CD4-positive, alpha-beta T cell (primary cell): ENCODE data around the gene HIVEP3. TPM values are rescaled to one million over a fixed set of nuclear protein-coding genes. Genes with fewer than 3 reads are reported as not detected.

ENCODE experiments used
- ATAC-seq: fragments of 200-7000 bp; cut with Tn5 transposase; one replicate; pipeline ENCODE4 v1.10.0; 2022; ENCODE audit warnings: mild to moderate bottlenecking; ENCODE audit not compliant: poor library complexity
- CTCF ChIA-PET: fragments of 350-600 bp; sonication (Branson Sonifier 250); formaldehyde crosslinking; loops from one replicate; lab custom pipeline; 2021; ENCODE audit warnings: antibody characterized with exemption, inconsistent platforms; lab: Charles Lee
- POLR2A ChIA-PET: fragments of 350-600 bp; sonication (Branson Sonifier 250); formaldehyde crosslinking; loops from one replicate; lab custom pipeline; 2021; ENCODE audit warnings: antibody characterized with exemption, inconsistent platforms; lab: Charles Lee
- DNase-seq, 14 experiments: peaks; one replicate each; pipeline ENCODE4 v3.0.0-alpha.2; 2013 to 2020; ENCODE audit warnings: mixed read lengths in 2 of 14
- H3K27ac ChIP-seq, 2 donors: one replicate each; pipeline versions ENCODE4 v1.5.1 to v1.7.0; 2013; ENCODE audit warnings: low read length in 2 of 2, low read depth in 1 of 2, mild to moderate bottlenecking in 1 of 2
- H3K27me3 ChIP-seq, 2 experiments: 1 replicate in 1 of 2; 2 replicates in 1 of 2; pipeline versions ENCODE4 v1.6.1 to v1.7.0; 2013; ENCODE audit warnings: low read length in 2 of 2, control low read depth in 1 of 2, mild to moderate bottlenecking in 1 of 2, moderate library complexity in 1 of 2; ENCODE audit not compliant: insufficient read depth in 2 of 2, control insufficient read depth in 1 of 2
- H3K36me3 ChIP-seq: one replicate; pipeline ENCODE4 v1.6.1; 2013; ENCODE audit warnings: low read length, control low read depth; ENCODE audit not compliant: insufficient read depth
- H3K4me1 ChIP-seq: one replicate; pipeline ENCODE4 v1.6.1; 2013; ENCODE audit warnings: low read length, control low read depth; ENCODE audit not compliant: insufficient read depth
- H3K4me3 ChIP-seq: one replicate; pipeline ENCODE4 v1.5.1; 2013; ENCODE audit warnings: mild to moderate bottlenecking, low read length, moderate library complexity
- H3K9me3 ChIP-seq, 2 experiments: 1 replicate in 1 of 2; 2 replicates in 1 of 2; pipeline versions ENCODE4 v1.6.1 to v1.7.0; 2013; ENCODE audit warnings: low read length in 2 of 2, mild to moderate bottlenecking in 2 of 2, control low read depth in 1 of 2, moderate library complexity in 1 of 2; ENCODE audit not compliant: control insufficient read depth in 1 of 2, insufficient read depth in 1 of 2
- H3K27ac Mint-ChIP-seq: one replicate; pipeline ENCODE4 v1.8.0; 2020; ENCODE audit warnings: mixed read lengths
- H3K27me3 Mint-ChIP-seq: one replicate; pipeline ENCODE4 v1.8.0; 2021; ENCODE audit warnings: mixed read lengths
- H3K36me3 Mint-ChIP-seq: one replicate; pipeline ENCODE4 v1.8.0; 2021; ENCODE audit warnings: low read depth, mixed read lengths
- H3K4me1 Mint-ChIP-seq: one replicate; pipeline ENCODE4 v1.8.0; 2021; ENCODE audit warnings: low read depth, mixed read lengths
- H3K4me3 Mint-ChIP-seq: one replicate; pipeline ENCODE4 v1.8.0; 2020; ENCODE audit warnings: mild to moderate bottlenecking, mixed read lengths
- H3K9me3 Mint-ChIP-seq: one replicate; pipeline ENCODE4 v1.8.0; 2020; ENCODE audit warnings: mixed read lengths
- CTCF ChIP-seq: fragments of 200-600 bp; IDR thresholded peaks from one replicate; pipeline ENCODE4 v1.8.0; 2022; ENCODE audit warnings: antibody characterized with exemption, mild to moderate bottlenecking
- intact Hi-C, 2 experiments: fragments of 100-400 bp; cut with DNase I in 1 of 2; cut with micrococcal nuclease in 1 of 2; formaldehyde crosslinking; loops; one replicate each; pipeline versions ENCODE4 v1.15.1 to v1.9.0; 2023 to 2025; cut with DNase I, micrococcal nuclease
- total RNA-seq, 174 experiments: library from RNA in 2 of 174; stranded (reverse) in 2 of 174; gene quantifications; one replicate each; pipeline ENCODE4 v1.2.3 and lab custom pipeline; 2021 to 2026

HIVEP3 gene
- total RNA-seq, 2 experiments from 2014 or later, result 5.1 to 5.4 TPM

- H3K9me3 Mint-ChIP-seq, result no peaks in the 10 kb centered on the region
- no peak overlapping the region for H3K4me3 ChIP-seq
- H3K4me3 Mint-ChIP-seq, result no peak overlapping the region
- ChIA-PET POLR2A (no interaction called here), CTCF (no interaction called here)
- H3K27me3 ChIP-seq, result no peaks in the 10 kb centered on the region
- no peak overlapping the region for H3K27ac Mint-ChIP-seq
- H3K27me3 Mint-ChIP-seq, result no peaks in the 10 kb centered on the region
- ATAC-seq, result no peak
- no peak for DNase-seq
- intact Hi-C loops, result no loop called here
- no peaks in the 10 kb centered on the region for H3K36me3 ChIP-seq
- no peaks in the 10 kb centered on the region for H3K4me1 ChIP-seq
- no peak overlapping the region for H3K27ac ChIP-seq
- no peaks in the 10 kb centered on the region for H3K4me1 Mint-ChIP-seq
- no peaks in the 10 kb centered on the region for H3K9me3 ChIP-seq
- no peak for TF ChIP-seq CTCF
- H3K36me3 Mint-ChIP-seq, result no peaks in the 10 kb centered on the region
Measured at GRCh38 chr1:41611932-41612450, 306.7 kb downstream of the HIVEP3 start.

DNA sequence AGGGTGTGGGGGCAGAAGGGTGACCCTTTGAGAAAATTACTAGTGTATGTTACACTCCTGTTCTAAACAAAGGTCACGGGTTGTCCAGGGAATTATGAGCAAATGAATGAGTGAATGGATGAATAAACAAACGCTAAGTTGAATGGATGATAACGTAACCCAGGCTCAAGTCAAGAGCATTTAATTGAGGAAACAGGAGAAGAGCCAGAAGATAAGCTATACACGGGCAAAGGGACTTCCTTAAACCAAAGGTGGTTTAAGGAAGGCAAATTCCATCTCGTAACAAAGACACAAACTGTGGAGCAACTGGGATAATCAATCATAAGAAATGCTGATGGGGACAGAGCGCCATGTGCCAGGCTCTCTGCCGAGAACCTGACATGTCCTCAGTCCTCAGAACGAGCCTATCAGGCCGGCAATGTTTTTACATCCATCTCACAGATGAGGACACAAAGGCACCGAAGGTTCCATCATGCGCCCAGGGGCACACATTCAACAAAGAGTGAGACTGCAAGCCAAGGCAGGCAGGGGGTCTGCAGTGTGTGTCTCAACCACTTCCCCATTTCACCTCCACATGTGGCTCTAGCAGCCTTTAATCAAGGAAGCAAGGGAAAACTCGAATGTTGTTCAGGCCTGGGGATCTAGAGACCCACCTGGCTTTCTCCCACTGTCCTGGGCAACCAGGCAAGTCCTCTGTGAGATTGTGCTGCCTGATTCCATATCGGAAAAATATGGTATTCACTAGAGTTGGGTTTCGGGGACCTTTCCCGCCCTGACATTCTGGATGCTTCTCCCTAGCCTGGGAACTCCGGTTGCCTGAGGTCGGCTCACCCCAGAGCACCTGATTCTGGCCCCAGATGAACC is 307.4 kb downstream of the HIVEP3 start:
- no peak for ATAC-seq
- CTCF ChIA-PET, result no interaction called here
- no peak for DNase-seq

DNA sequence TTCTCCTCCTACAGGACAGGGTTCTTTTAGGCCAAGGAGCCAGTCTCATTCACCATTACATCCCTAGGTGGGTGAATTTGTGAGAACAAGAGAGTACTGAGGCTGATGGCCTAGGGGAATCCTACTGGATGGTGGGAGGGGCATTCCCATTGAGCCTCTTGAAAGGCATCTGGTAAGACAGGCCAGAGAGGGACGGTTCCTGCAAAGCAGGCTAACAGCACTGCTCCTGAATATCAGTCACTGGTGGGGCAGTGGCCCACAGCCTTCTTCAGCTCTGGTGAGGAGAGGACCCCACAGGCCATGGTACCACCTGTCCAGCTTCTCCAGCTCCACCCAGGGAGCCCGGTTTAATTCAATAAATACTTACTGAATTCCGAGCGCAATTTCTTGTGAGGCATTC is 308.4 kb downstream of the HIVEP3 start:
- ChIA-PET POLR2A (no interaction called here), CTCF (no interaction called here)
- no peak overlapping the region for H3K27ac ChIP-seq
- Mint-ChIP-seq H3K27me3 (no peaks in the 10 kb centered on the region), H3K9me3 (no peaks in the 10 kb centered on the region), H3K36me3 (no peaks in the 10 kb centered on the region), H3K27ac (no peak overlapping the region), H3K4me3 (no peak overlapping the region), H3K4me1 (no peaks in the 10 kb centered on the region)
- H3K36me3 ChIP-seq, result no peaks in the 10 kb centered on the region
- no peak overlapping the region for H3K4me3 ChIP-seq
- DNase-seq (no peak), ATAC-seq (no peak)
- no peaks in the 10 kb centered on the region for H3K4me1 ChIP-seq
- TF ChIP-seq CTCF, result no peak
- intact Hi-C loops, result no loop called here
- no peaks in the 10 kb centered on the region for H3K27me3 ChIP-seq
- no peaks in the 10 kb centered on the region for H3K9me3 ChIP-seq

More for the DNA sequence above, 307.4 kb downstream of the HIVEP3 start:
- Histone ChIP-seq H3K9me3 (no peaks in the 10 kb centered on the region), H3K27ac (no peak overlapping the region), H3K4me1 (no peaks in the 10 kb centered on the region), H3K4me3 (no peak overlapping the region), H3K36me3 (no peaks in the 10 kb centered on the region), H3K27me3 (no peaks in the 10 kb centered on the region)
- intact Hi-C loops, result no loop called here
- POLR2A ChIA-PET, result no interaction called here
- Mint-ChIP-seq H3K4me1 (no peaks in the 10 kb centered on the region), H3K36me3 (no peaks in the 10 kb centered on the region), H3K27me3 (no peaks in the 10 kb centered on the region), H3K27ac (no peak overlapping the region), H3K4me3 (no peak overlapping the region), H3K9me3 (no peaks in the 10 kb centered on the region)
- TF ChIP-seq CTCF, result no peak
